ENCODE measurements around the gene CCSAP. TPM values are rescaled to one million over a fixed set of nuclear protein-coding genes. Genes with fewer than 3 reads are reported as not detected.

The CCSAP gene
- total RNA-seq, 1 experiment from 2014 or later, result 11.1 TPM

GRCh38 chr1:229371624-229372023, 28.8 kb upstream of the CCSAP start:
- no peak overlapping the region for H3K27ac Mint-ChIP-seq (ENCODE audit: unreplicated experiment)
- DNase-seq, result no peak
- H3K9me3 Mint-ChIP-seq (ENCODE audit: low read depth, unreplicated experiment), result no peaks in the 10 kb centered on the region
- intact Hi-C loops (cut with micrococcal nuclease; ENCODE audit: unreplicated experiment), result no loop called here
- H3K4me1 Mint-ChIP-seq (ENCODE audit: low read depth, unreplicated experiment), result no peaks in the 10 kb centered on the region
- H3K36me3 Mint-ChIP-seq (ENCODE audit: insufficient read depth, unreplicated experiment), result no peaks in the 10 kb centered on the region
- no peak overlapping the region for H3K4me3 Mint-ChIP-seq (ENCODE audit: low read depth, unreplicated experiment)
- no TSS peak for BruUV-seq (replicated peaks)
- no peak for TF ChIP-seq CTCF (IDR thresholded peaks at IDR 0.05; ENCODE audit: unreplicated experiment)
- H3K27me3 Mint-ChIP-seq (ENCODE audit: unreplicated experiment), result peaks cover 32% of the 10 kb centered on the region
- CTCF ChIA-PET, result no interaction called here

GRCh38 chr1:229370601-229371021, 27.8 kb upstream of the CCSAP start:
- BruUV-seq (replicated peaks), result no TSS peak
- peaks cover 41% of the 10 kb centered on the region for H3K27me3 Mint-ChIP-seq (ENCODE audit: unreplicated experiment)
- no peak overlapping the region for H3K4me3 Mint-ChIP-seq (ENCODE audit: low read depth, unreplicated experiment)
- no peak overlapping the region for H3K27ac Mint-ChIP-seq (ENCODE audit: unreplicated experiment)
- no peaks in the 10 kb centered on the region for H3K36me3 Mint-ChIP-seq (ENCODE audit: insufficient read depth, unreplicated experiment)
- TF ChIP-seq CTCF (IDR thresholded peaks at IDR 0.05; ENCODE audit: unreplicated experiment), result no peak
- H3K9me3 Mint-ChIP-seq (ENCODE audit: low read depth, unreplicated experiment), result no peaks in the 10 kb centered on the region
- intact Hi-C loops (cut with micrococcal nuclease; ENCODE audit: unreplicated experiment), result no loop called here
- H3K4me1 Mint-ChIP-seq (ENCODE audit: low read depth, unreplicated experiment), result no peaks in the 10 kb centered on the region
- DNase-seq, result no peak
- CTCF ChIA-PET, result interaction anchor here (0.6 kb wide), 1 partner anchor 130 kb away, joined by 3 read pairs; no protein-coding TSS in a partner anchor

- TF ChIP-seq CTCF (IDR thresholded peaks at IDR 0.05; ENCODE audit: unreplicated experiment), result no peak
- Mint-ChIP-seq H3K4me3 (ENCODE audit: low read depth, unreplicated experiment) (no peak overlapping the region), H3K9me3 (ENCODE audit: low read depth, unreplicated experiment) (no peaks in the 10 kb centered on the region), H3K36me3 (ENCODE audit: insufficient read depth, unreplicated experiment) (no peaks in the 10 kb centered on the region), H3K27ac (ENCODE audit: unreplicated experiment) (no peak overlapping the region), H3K27me3 (ENCODE audit: unreplicated experiment) (peaks cover 63% of the 10 kb centered on the region), H3K4me1 (ENCODE audit: low read depth, unreplicated experiment) (no peaks in the 10 kb centered on the region)
- intact Hi-C loops (cut with micrococcal nuclease; ENCODE audit: unreplicated experiment), result no loop called here
- CTCF ChIA-PET, result no interaction called here
- BruUV-seq (replicated peaks), result no TSS peak
- no peak for DNase-seq
These were observed 25.5 kb upstream of the CCSAP start for GRCh38 chr1:229368347-229368746.

- intact Hi-C loops (cut with micrococcal nuclease; ENCODE audit: unreplicated experiment), result no loop called here
- no peak overlapping the region for H3K4me3 Mint-ChIP-seq (ENCODE audit: low read depth, unreplicated experiment)
These were observed 22.7 kb upstream of the CCSAP start for GRCh38 chr1:229365569-229365968.

More at GRCh38 chr1:229365569-229365968, 22.7 kb upstream of the CCSAP start:
- Mint-ChIP-seq H3K9me3 (ENCODE audit: low read depth, unreplicated experiment) (no peaks in the 10 kb centered on the region), H3K27me3 (ENCODE audit: unreplicated experiment) (peaks cover 58% of the 10 kb centered on the region), H3K27ac (ENCODE audit: unreplicated experiment) (no peak overlapping the region), H3K36me3 (ENCODE audit: insufficient read depth, unreplicated experiment) (no peaks in the 10 kb centered on the region), H3K4me1 (ENCODE audit: low read depth, unreplicated experiment) (no peaks in the 10 kb centered on the region)
- no peak for DNase-seq
- TF ChIP-seq CTCF (IDR thresholded peaks at IDR 0.05; ENCODE audit: unreplicated experiment), result no peak
- BruUV-seq (replicated peaks), result no TSS peak
- CTCF ChIA-PET, result no interaction called here
